C4-2B (cell line): Measurements from ENCODE around the gene ZNRF3.

ENCODE experiments used
- CTCF ChIP-seq: fragments of 450-650 bp; conservative IDR thresholded peaks from 2 replicates; pipeline ENCODE4 v1.5.1; 2017; ENCODE audit warnings: mild to moderate bottlenecking
- ZFX ChIP-seq: fragments of 450-650 bp; IDR thresholded peaks from 2 replicates; pipeline ENCODE4 v1.6.1; 2017

GRCh38 chr22:28999919-29000556, 116.7 kb downstream of the ZNRF3 start:
- TF ChIP-seq CTCF (no peak), ZFX (no peak)
